22Rv1 (cell line): ENCODE measurements around the gene ZC3HAV1L.
"Not testable (repeated sequence)": the region's sequence is repeated elsewhere in the genome, so short reads cannot be mapped to it uniquely, and the experiment has no call there.

Experiments used
- H3K27ac ChIP-seq: fragments of 450-650 bp; 2 replicates; pipeline ENCODE4 v1.5.1; 2017
- ZFX ChIP-seq: fragments of 450-650 bp; IDR thresholded peaks from 2 replicates; pipeline ENCODE4 v1.6.1; 2017; ENCODE audit warnings: antibody characterized with exemption, borderline replicate concordance
- TF ChIP-seq, protein P1 (sequence below): fragments of 450-650 bp; IDR thresholded peaks from 2 replicates; pipeline ENCODE4 v1.5.1; 2017; ENCODE audit warnings: mild to moderate bottlenecking

The ZC3HAV1L gene

DNA sequence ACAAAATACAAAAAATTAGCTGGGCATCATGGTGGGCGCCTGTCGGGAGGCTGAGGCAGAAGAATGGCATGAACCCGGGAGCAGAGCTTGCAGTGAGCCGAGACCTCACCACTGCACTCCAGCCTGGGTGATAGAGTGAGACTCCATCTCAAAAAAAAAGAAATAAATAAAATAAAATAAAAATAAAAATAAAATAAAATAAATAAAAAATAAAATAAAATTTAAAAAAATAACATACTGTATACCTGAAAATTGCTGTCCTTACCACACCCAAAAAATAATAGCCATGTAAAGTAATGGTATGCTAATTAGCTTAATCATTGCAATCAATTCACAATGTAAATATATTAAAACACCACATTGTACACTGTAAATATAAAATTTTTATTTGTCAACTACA lies 3.4 kb downstream of the ZC3HAV1L start:
- H3K27ac ChIP-seq: no peak overlapping the region
- TF ChIP-seq, protein P1, sequence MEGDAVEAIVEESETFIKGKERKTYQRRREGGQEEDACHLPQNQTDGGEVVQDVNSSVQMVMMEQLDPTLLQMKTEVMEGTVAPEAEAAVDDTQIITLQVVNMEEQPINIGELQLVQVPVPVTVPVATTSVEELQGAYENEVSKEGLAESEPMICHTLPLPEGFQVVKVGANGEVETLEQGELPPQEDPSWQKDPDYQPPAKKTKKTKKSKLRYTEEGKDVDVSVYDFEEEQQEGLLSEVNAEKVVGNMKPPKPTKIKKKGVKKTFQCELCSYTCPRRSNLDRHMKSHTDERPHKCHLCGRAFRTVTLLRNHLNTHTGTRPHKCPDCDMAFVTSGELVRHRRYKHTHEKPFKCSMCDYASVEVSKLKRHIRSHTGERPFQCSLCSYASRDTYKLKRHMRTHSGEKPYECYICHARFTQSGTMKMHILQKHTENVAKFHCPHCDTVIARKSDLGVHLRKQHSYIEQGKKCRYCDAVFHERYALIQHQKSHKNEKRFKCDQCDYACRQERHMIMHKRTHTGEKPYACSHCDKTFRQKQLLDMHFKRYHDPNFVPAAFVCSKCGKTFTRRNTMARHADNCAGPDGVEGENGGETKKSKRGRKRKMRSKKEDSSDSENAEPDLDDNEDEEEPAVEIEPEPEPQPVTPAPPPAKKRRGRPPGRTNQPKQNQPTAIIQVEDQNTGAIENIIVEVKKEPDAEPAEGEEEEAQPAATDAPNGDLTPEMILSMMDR: no peak
- TF ChIP-seq ZFX: no peak

DNA sequence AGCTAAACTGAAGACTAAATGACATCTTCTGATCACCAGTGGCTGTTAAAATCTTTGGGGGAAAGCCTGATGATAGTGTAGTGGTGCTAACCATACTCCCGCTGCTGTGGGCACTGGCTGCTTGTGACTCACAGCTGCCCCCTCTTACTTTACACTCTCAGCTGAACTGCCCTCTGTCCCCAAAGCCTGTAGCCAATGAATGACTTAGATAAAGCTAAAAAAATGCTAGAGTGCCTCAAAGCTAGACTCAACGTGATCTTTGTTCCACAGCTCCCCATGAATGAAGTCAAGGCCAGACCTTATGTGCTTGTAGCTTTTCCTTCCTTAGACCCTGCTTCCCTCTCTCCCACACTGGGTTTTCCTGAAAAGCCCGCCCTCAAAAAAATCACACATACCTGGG lies 6.5 kb downstream of the ZC3HAV1L start:
- TF ChIP-seq, protein P1: no peak
- TF ChIP-seq ZFX: no peak
- H3K27ac ChIP-seq: no peak overlapping the region

DNA sequence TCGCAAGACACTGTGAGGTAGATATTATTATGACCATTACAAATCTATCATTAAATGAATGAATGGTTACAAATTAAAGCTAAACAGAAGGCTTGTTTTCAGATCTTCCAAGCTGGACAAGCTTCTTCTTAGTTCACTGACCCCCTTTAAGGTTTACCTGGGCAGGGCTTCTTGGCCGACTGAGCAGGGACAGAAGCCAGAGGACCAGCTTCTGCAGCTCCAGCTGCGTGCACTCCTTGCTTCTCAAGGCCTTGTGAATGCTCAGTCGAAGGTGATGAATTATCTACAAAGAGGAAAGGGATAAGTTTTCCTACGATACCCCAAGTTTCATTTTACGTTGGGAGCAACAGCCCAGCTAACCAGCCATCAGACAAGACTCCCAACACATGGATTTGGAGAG lies 9.3 kb downstream of the ZC3HAV1L start:
- TF ChIP-seq, protein P1: no peak
- TF ChIP-seq ZFX: no peak

DNA sequence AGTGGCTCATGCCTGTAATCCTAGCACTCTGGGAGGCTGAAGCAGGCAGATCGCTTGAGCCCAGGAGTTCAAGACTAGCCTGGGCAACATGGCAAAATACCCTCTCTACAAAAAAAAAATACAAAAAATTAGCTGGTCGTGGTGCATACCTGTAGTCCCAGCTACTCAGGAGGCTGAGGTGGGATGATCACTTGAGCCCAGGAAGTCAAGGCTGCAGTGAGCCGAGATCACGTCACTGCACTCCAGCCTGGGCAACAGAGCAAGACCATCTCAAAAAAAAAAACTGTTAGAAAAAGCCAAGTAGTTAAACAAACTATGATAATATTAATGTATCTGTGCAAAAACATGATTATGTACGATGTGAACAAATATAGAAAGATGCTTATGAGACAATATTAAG lies 10.0 kb downstream of the ZC3HAV1L start:
- not testable (repeated sequence) for H3K27ac ChIP-seq

More for the DNA sequence above, 9.3 kb downstream of the ZC3HAV1L start:
- H3K27ac ChIP-seq: no peak overlapping the region

DNA sequence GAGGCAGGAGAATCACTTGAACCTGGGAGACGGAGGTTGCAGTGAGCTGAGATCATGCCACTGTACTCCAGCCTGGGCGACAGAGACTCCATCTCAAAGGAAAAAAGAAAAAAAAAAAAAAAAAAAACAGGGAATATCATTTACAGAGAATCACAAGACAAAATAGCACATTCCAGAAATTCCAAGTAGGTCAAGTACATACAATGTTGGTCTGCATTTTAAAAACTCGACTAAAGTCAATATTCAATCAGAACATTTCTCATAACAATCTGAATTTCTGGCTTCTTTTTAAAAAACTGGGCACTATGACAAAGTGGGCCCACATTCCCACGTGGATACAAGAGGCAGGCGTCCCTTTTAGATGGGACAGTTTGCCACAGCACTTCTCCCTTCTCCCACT lies 12.8 kb downstream of the ZC3HAV1L start:
- no peak for TF ChIP-seq ZFX
- no peak overlapping the region for H3K27ac ChIP-seq

DNA sequence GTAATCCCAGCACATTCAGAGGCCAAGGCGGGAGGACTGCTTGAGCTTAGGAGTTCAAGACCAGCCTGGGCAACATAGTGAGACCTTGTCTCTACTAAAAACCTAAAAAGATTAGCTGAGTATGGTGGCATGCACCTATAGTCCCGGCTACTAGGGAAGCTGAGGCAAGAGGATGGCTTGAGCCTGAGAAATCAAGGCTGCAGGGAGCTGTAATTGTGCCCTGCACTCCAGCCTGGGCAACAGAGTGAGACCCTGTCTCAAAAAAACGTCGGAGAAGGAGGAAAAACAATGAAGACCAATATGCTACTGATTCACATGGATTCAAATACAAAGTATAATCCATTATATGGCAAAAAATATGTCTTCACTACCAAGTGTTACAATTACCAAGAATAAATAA lies 13.6 kb downstream of the ZC3HAV1L start:
- TF ChIP-seq, protein P1: no peak
- TF ChIP-seq ZFX: no peak
- no peak overlapping the region for H3K27ac ChIP-seq

DNA sequence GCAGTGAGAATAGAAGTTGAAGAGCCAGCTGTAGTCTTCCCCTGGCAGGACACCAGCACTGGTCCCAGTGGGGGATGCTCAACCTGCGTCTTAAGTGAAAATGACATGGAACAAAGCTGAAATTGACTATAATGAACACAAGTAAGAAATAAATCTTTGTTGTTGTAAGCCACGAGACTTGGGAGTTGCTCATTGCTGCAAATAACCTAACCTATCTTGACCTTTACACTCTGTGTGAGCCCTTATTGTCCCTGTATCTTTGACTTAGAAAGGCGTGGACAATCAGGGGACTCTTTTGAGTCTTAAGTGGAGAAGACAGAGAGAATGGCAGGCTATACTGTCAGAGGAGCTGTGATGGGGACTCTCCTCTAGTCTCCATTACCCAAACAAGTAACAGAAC lies 16.9 kb downstream of the ZC3HAV1L start:
- TF ChIP-seq, protein P1: no peak
- no peak for TF ChIP-seq ZFX
- H3K27ac ChIP-seq: no peak overlapping the region

DNA sequence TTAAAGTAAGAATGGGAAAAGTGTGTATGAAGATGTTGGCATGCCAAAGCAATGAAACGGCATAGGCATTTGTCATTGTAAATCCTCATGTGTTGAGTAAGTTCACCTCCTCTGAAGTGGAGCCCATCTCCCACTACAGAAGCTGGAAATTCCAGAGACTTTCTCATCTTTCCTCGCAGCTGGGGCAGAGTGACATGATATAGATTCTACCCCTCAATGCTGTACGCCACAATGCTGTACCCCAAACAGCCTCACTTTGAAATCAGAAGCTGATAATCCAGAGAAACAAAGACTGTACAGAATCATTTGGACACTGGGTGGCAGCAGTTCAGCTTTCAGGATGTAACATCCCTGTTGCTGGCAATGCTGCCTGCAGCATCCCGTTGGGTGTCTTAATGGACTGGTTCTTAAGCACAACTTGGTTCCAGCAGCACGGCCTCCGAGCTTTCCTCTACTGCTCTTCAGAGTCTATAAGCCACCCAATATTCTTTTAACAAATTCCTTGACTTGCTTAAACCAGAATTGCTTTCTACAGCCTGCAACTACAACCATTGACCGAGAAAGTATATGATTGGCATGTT lies 18.8 kb downstream of the ZC3HAV1L start:
- TF ChIP-seq, protein P1: peak; percentile 91
- TF ChIP-seq ZFX: no peak
- H3K27ac ChIP-seq: no peak overlapping the region
